PC-9 (cell line): ENCODE data around the gene PTDSS2. TPM values are rescaled to one million over a fixed set of nuclear protein-coding genes. Genes with fewer than 3 reads are reported as not detected.

Experiments used
- BruUV-seq: library from RNA; stranded (reverse); fragments of 400-500 nt; replicated peaks from 2 replicates; lab custom pipeline; 2021; lab: Mats Ljungman, UMichigan
- CTCF ChIA-PET: fragments of 300-600 bp; sonication (Branson Sonifier 250); formaldehyde crosslinking; loops from one replicate; lab custom pipeline; 2022; ENCODE audit warnings: antibody characterized with exemption; lab: Charles Lee
- POLR2A ChIA-PET: fragments of 300-600 bp; sonication (Branson Sonifier 250); formaldehyde crosslinking; loops from one replicate; lab custom pipeline; 2022; ENCODE audit warnings: antibody characterized with exemption; ENCODE audit not compliant: unreplicated experiment; lab: Charles Lee
- DNase-seq, 2 experiments: peaks; one replicate each; pipeline versions ENCODE4 v3.0.0 to v3.0.0-alpha.2; 2015 to 2022; ENCODE audit warnings: mixed read lengths in 1 of 2
- H2AFZ ChIP-seq: fragments of 200-600 bp; sonication (generic); 2 replicates; pipeline ENCODE4 v1.8.1; 2017; ENCODE audit warnings: antibody characterized with exemption
- H3F3A ChIP-seq: fragments of 200-600 bp; sonication (generic); 2 replicates; pipeline ENCODE4 v1.8.1; 2017; ENCODE audit warnings: antibody characterized with exemption, mild to moderate bottlenecking, low read depth; ENCODE audit not compliant: insufficient read depth
- H3K27ac ChIP-seq: fragments of 200-600 bp; sonication (generic); 2 replicates; pipeline ENCODE4 v1.6.1; 2016; ENCODE audit warnings: mixed run types
- H3K27me3 ChIP-seq: fragments of 200-600 bp; sonication (generic); 2 replicates; pipeline ENCODE4 v1.6.1; 2016; ENCODE audit warnings: low read depth, mixed run types; ENCODE audit not compliant: insufficient read depth
- H3K36me3 ChIP-seq: fragments of 200-600 bp; sonication (generic); 2 replicates; pipeline ENCODE4 v1.6.1; 2016; ENCODE audit warnings: low read depth, mixed run types
- H3K4me1 ChIP-seq: fragments of 200-600 bp; sonication (generic); replicated peaks from 2 replicates; pipeline ENCODE4 v1.6.1; 2016; ENCODE audit warnings: mixed run types; ENCODE audit not compliant: insufficient read depth
- H3K4me2 ChIP-seq: fragments of 200-600 bp; sonication (generic); 2 replicates; pipeline ENCODE4 v1.6.1; 2017; ENCODE audit warnings: mixed run types
- H3K4me3 ChIP-seq: fragments of 200-600 bp; sonication (generic); 2 replicates; pipeline ENCODE4 v1.6.1; 2016; ENCODE audit warnings: mixed run types
- H3K79me2 ChIP-seq: fragments of 200-600 bp; sonication (generic); 2 replicates; pipeline ENCODE4 v1.6.1; 2017; ENCODE audit warnings: low read depth, mixed run types
- H3K9me2 ChIP-seq: fragments of 200-600 bp; sonication (generic); 2 replicates; pipeline ENCODE4 v1.8.1; 2017; ENCODE audit warnings: mild to moderate bottlenecking; ENCODE audit not compliant: insufficient read depth
- H3K9me3 ChIP-seq: fragments of 200-600 bp; sonication (generic); 2 replicates; pipeline ENCODE4 v1.8.1; 2016; ENCODE audit warnings: low read depth; ENCODE audit not compliant: insufficient read depth
- H4K20me1 ChIP-seq: fragments of 200-600 bp; sonication (generic); 2 replicates; pipeline ENCODE4 v1.8.1; 2017; ENCODE audit not compliant: insufficient read depth
- CTCF ChIP-seq: fragments of 200-600 bp; sonication (generic); conservative IDR thresholded peaks from 2 replicates; pipeline ENCODE4 v1.6.1; 2017; ENCODE audit warnings: mixed run types, antibody characterized with exemption, mild to moderate bottlenecking, moderate library complexity
- EZH2 ChIP-seq: fragments of 200-600 bp; sonication (generic); IDR thresholded peaks from 2 replicates; pipeline ENCODE4 v1.8.0; 2017; ENCODE audit warnings: antibody characterized with exemption, low read depth
- intact Hi-C: fragments of 100-400 bp; cut with micrococcal nuclease; formaldehyde crosslinking; loops from one replicate; pipeline ENCODE4 v1.10.0; 2022; ENCODE audit not compliant: unreplicated experiment
- total RNA-seq: library from RNA; stranded (reverse); gene quantifications from 2 replicates; pipeline ENCODE4 v1.2.3, GENCODE V29; 2021

Gene PTDSS2
- total RNA-seq, 1 experiment from 2014 or later, result 32.5 TPM

GRCh38 chr11:432501-433100, 17.5 kb upstream of the PTDSS2 start:
- no peak overlapping the region for H3K27ac ChIP-seq
- DNase-seq, result no peak
- H4K20me1 ChIP-seq, result no peaks in the 10 kb centered on the region
- no peak overlapping the region for H3K4me2 ChIP-seq
- intact Hi-C loops, result no loop called here
- H2AFZ ChIP-seq, result no peak overlapping the region
- no peak overlapping the region for H3K4me3 ChIP-seq
- no peaks in the 10 kb centered on the region for H3K36me3 ChIP-seq
- no peaks in the 10 kb centered on the region for H3K9me2 ChIP-seq
- no peaks in the 10 kb centered on the region for H3F3A ChIP-seq
- no peaks in the 10 kb centered on the region for H3K4me1 ChIP-seq
- ChIA-PET POLR2A (no interaction called here), CTCF (no interaction called here)
- H3K9me3 ChIP-seq, result no peaks in the 10 kb centered on the region
- no TSS peak for BruUV-seq
- no peaks in the 10 kb centered on the region for H3K79me2 ChIP-seq
- no peaks in the 10 kb centered on the region for H3K27me3 ChIP-seq
- no peak for TF ChIP-seq CTCF
- TF ChIP-seq EZH2, result no peak

- H4K20me1 ChIP-seq, result no peaks in the 10 kb centered on the region
- H3K9me3 ChIP-seq, result no peaks in the 10 kb centered on the region
- intact Hi-C loops, result no loop called here
- BruUV-seq, result no TSS peak
- no peak for DNase-seq
- H3K79me2 ChIP-seq, result no peaks in the 10 kb centered on the region
- TF ChIP-seq CTCF, result no peak
- TF ChIP-seq EZH2, result no peak
- no peaks in the 10 kb centered on the region for H3K4me1 ChIP-seq
- no peaks in the 10 kb centered on the region for H3K9me2 ChIP-seq
- no peak overlapping the region for H2AFZ ChIP-seq
- no peaks in the 10 kb centered on the region for H3K27me3 ChIP-seq
- no peaks in the 10 kb centered on the region for H3F3A ChIP-seq
- H3K27ac ChIP-seq, result no peak overlapping the region
- ChIA-PET POLR2A (no interaction called here), CTCF (no interaction called here)
- H3K36me3 ChIP-seq, result no peaks in the 10 kb centered on the region
- no peak overlapping the region for H3K4me3 ChIP-seq
- no peak overlapping the region for H3K4me2 ChIP-seq
Measured at GRCh38 chr11:433111-433510, 17.0 kb upstream of the PTDSS2 start.

- H3K79me2 ChIP-seq, result no peaks in the 10 kb centered on the region
- no peaks in the 10 kb centered on the region for H4K20me1 ChIP-seq
- H3K27me3 ChIP-seq, result no peaks in the 10 kb centered on the region
- BruUV-seq, result no TSS peak
- TF ChIP-seq CTCF (no peak), EZH2 (no peak)
- no peak overlapping the region for H3K4me3 ChIP-seq
- no peaks in the 10 kb centered on the region for H3K4me1 ChIP-seq
- no peak overlapping the region for H3K27ac ChIP-seq
- ChIA-PET CTCF (no interaction called here), POLR2A (no interaction called here)
- intact Hi-C loops, result no loop called here
- H2AFZ ChIP-seq, result no peak overlapping the region
- no peaks in the 10 kb centered on the region for H3K9me2 ChIP-seq
- H3K36me3 ChIP-seq, result no peaks in the 10 kb centered on the region
- DNase-seq, result no peak
- no peaks in the 10 kb centered on the region for H3F3A ChIP-seq
- H3K9me3 ChIP-seq, result no peaks in the 10 kb centered on the region
- H3K4me2 ChIP-seq, result no peak overlapping the region
Measured at GRCh38 chr11:433641-434040, 16.4 kb upstream of the PTDSS2 start.
